ENCODE results near the gene AQP2. TPM values are rescaled to one million over a fixed set of nuclear protein-coding genes. Genes with fewer than 3 reads are reported as not detected.

AQP2 gene
- total and polyA plus RNA-seq, 2 experiments from 2014 or later, result 0.07 TPM; not detected in 1

- no peak for TF ChIP-seq REST (IDR thresholded peaks at IDR 0.05; ENCODE audit: unreplicated experiment)
Observed at GRCh38 chr12:49946497-49946896, 4.0 kb upstream of the AQP2 start (continued).

- DNase-seq (ENCODE audit: low spot score) (no peak), ATAC-seq (no peak)
- Mint-ChIP-seq H3K4me3 (no peak overlapping the region), H3K4me1 (peaks cover 29% of the 10 kb centered on the region), H3K36me3 (ENCODE audit: low read depth) (no peaks in the 10 kb centered on the region), H3K27ac (no peak overlapping the region; the same call in 1 of the 2 replicates), H3K27me3 (ENCODE audit: insufficient read depth, low read depth, poor library complexity) (peaks cover 15% of the 10 kb centered on the region), H3K9me3 (no peaks in the 10 kb centered on the region)
- Histone ChIP-seq H3K27ac (ENCODE audit: low read depth) (no peak overlapping the region), H3K36me3 (ENCODE audit: insufficient read depth) (no peaks in the 10 kb centered on the region), H3K4me1 (ENCODE audit: insufficient read depth) (peaks cover 26% of the 10 kb centered on the region), H3F3A (replicated peaks; ENCODE audit: low read depth) (no peaks in the 10 kb centered on the region), H4K20me1 (replicated peaks; ENCODE audit: insufficient read depth) (no peaks in the 10 kb centered on the region), H3K4me3 (no peak overlapping the region), H3K27me3 (ENCODE audit: insufficient read depth) (no peaks in the 10 kb centered on the region), H3K79me2 (replicated peaks; ENCODE audit: insufficient read depth) (no peaks in the 10 kb centered on the region), H2AFZ (0 out of 2 replicates have a peak overlapping the region, but pooled peaks have one; percentile 38), H3K9me2 (ENCODE audit: insufficient read depth) (no peaks in the 10 kb centered on the region), H3K4me2 (no peak overlapping the region)
- TF ChIP-seq POLR2AphosphoS5 (IDR thresholded peaks at IDR 0.05; ENCODE audit: low read depth) (no peak), CTCF (conservative IDR thresholded peaks at IDR 0.05; ENCODE audit: low read depth in 2 of 2) (no peak), CREB1 (CRISPR knock-in tag; IDR thresholded peaks at IDR 0.05; ENCODE audit: low read depth) (no peak), ZNF462 (CRISPR knock-in tag; IDR thresholded peaks at IDR 0.05) (no peak)
Observed at GRCh38 chr12:49947593-49948226, 2.8 kb upstream of the AQP2 start.

All from GM23338 (cell line).